A673 (cell line): ENCODE measurements around the gene BAIAP2L1.
"Not testable (repeated sequence)": the region's sequence is repeated elsewhere in the genome, so short reads cannot be mapped to it uniquely, and the experiment has no call there.

ENCODE experiments used
- CTCF ChIP-seq: fragments of 300-800, 200-600 bp; sonication (generic); conservative IDR thresholded peaks from 2 replicates; pipeline ENCODE4 v1.5.1; 2017; ENCODE audit warnings: low read depth, mild to moderate bottlenecking, antibody characterized with exemption, low read length, moderate library complexity, mixed read lengths
- EZH2 ChIP-seq: fragments of 200-600 bp; sonication (generic); IDR thresholded peaks from 2 replicates; pipeline ENCODE4 v1.6.1; 2017; ENCODE audit warnings: borderline replicate concordance, low read depth, mild to moderate bottlenecking, mixed read lengths, antibody characterized with exemption, low read length; ENCODE audit not compliant: poor library complexity, severe bottlenecking

- TF ChIP-seq CTCF, EZH2: not testable (repeated sequence)
Measured at GRCh38 chr7:98413655-98414054, 12.8 kb upstream of the BAIAP2L1 start.
